GM21515 (cell line): Measurements from ENCODE around the gene DNM1L.
A peak's percentile ranks its signal among the peaks of the same experiment; 100 is the strongest.

Source experiments
- ATAC-seq: cut with Tn5 transposase; IDR thresholded peaks from one replicate; pipeline ENCODE4 v1.9.1; 2021; ENCODE audit not compliant: unreplicated experiment

DNM1L gene

DNA sequence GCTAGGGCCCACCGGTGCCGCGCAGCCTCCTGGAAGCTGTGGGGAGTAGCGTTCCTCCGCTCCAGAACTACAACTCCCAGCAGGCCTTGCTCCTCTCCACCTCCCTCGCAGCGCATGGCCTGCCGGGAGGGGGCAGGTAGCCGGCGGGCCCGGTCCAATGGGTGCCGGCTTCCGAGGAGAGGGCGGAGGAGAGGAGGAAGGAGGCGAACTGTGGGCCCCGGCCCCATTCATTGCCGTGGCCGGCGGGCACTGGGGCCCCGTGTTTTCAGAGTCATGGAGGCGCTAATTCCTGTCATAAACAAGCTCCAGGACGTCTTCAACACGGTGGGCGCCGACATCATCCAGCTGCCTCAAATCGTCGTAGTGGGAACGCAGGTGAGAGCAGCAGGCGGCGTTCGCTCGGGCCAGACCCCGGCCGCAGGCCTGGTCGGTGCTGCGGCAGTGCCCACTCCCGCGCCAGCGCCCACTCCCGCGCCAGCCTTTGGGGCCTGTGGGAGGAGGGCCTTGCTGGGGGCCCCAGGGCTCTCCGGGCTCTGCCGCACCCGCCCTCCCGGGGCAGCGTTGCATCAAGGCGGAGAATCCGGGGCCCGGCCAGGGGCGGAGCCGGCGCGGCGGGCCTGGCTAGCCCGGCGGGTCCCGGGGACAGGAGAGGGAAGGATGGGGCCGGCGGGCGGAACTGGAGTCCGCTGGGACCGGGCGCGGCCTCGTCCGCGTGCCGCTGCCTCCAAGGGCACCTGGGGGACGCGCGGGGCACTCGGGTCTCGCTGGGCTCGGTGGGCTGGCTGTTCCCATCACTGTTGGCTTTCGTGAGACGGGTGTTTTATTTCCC, at the start of gene DNM1L:
DNM1L (plus strand) TSS at position 211 of the 829 bp plus-strand sequence; CDS start at position 274, 63 bp downstream.
- peak; percentile 95 for ATAC-seq

DNA sequence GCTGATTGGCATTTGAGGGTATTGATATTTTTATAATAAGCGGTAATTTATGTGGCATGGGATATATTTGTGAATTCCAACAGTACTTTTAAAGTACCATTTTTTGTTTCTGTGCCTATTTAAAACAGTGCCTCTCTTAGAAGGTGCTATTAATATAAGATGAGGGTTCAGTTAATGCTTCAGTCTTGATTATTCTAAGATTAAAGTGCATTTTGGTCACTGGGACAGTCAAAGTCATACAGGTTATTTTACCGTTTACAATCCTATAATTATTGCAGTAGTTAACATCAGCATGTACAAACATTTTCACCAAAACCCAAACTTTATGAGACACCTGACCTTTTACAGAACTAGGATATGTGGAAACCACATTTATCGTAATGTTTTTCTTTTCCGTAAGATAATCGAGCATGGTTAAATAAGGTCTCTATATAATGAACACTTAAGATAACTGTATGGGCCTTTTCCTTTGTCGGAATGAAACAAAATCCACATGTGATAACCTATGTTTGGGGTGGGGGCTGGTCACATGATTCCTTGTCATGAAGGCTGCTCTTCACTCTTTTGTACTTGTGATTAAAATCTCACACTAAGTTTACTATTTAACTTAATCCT, 37.7 kb upstream of the DNM1L start:
- ATAC-seq: no peak

DNA sequence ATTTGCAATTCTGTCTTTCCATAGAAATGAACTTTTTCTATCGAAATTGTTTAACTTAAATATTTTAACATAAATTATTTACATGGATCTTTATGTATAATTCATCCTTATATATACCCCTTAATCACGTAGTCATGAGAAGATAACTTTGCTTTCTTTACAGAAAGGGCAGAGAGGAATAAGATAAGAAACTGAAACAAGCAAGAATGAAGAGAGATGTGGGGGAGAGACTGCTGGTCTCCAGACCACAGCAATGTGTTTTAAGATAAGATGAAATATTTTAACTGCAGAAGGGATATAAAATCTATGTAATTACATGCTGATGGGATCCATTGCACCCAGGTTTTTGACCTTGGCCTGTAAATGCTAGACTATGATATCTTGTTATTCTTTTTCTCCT, 34.7 kb upstream of the DNM1L start:
- ATAC-seq: no peak

DNA sequence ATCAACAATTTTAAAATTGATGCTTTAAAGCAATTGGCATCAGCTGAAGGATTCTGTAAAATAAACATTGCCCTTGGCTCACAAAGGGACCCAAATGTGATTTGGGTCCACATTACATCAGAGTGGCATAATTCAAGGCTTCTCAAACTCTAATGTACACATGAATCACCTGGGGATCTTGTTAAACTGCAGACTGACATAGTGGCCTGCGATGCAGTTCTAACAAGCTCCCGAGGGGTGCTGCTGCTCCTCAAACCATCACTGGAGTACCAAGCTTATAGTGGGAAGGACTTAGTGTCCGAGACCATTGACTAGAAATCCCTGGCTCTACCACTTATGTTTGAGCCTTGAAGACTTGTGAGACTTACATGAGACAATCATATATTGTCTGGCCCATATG, 31.8 kb upstream of the DNM1L start:
- no peak for ATAC-seq

- ATAC-seq: no peak
Measured at GRCh38 chr12:32650508-32650907, 28.6 kb upstream of the DNM1L start.

GRCh38 chr12:32651151-32651955, 27.7 kb upstream of the DNM1L start:
- ATAC-seq: no peak

GRCh38 chr12:32651956-32652210, 27.2 kb upstream of the DNM1L start:
- no peak for ATAC-seq

- ATAC-seq: no peak
Measured at GRCh38 chr12:32659908-32660440, 19.1 kb upstream of the DNM1L start.

GRCh38 chr12:32661706-32662105, 17.4 kb upstream of the DNM1L start:
- ATAC-seq: no peak

GRCh38 chr12:32662665-32663064, 16.4 kb upstream of the DNM1L start:
- no peak for ATAC-seq

DNA sequence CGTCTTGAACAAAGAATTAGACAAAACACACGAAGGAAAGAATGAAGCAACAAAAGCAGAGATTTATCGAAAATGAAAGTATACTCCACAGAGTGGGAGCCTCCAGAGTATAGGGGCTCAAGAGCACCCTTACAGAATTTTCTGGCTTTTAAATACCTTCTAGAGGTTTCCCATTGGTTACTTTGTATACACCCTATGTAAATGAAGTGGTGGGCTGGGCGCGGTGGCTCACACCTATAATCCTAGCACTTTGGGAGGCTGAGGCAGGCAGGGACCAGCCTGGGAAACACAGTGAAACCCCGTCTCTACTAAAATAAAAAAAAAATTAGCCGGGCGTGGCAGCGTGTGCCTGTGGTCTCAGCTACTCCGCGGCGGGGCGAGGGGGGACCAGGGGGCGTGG, 13.1 kb upstream of the DNM1L start:
- no peak for ATAC-seq

GRCh38 chr12:32669584-32669983, 9.5 kb upstream of the DNM1L start:
- ATAC-seq: no peak

DNA sequence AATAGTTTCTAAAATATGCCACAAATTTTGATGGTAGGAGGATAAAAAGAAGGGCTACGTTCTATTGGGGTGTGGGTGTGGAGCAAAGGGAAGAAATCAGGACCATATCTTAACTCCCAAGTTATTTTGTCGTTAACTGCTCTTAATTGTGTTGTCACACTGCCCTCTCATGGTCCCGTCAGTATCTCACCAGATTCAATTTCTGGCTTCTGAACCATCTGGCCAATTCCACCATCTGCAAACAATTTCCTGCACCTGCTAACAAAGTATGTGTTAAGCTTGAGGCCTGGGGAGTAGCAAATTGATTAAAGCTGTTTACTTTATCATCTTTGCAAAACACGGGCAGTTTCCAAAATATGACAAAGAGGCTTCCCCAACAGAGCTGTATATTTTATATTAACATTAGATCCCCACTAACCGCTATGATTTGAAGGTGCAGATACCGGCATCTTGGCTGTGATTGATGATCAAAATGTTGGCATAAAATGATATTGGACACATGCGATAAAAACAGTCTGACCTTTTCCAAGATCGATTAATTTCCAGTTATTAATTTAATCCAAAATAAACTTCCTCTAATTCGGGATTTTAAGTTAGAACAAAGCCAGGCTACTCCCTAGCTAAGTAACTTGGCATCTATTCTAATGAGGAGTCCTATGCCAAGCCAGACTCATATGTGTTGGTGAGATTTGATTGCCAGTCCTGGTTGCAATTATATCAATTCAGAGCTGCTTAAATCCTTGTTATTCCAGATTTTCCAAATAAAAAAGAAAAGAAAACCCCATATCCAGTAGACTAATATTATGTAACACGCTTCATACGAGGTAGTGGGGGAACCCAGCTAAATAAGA, 6.9 kb upstream of the DNM1L start:
- ATAC-seq: no peak

DNA sequence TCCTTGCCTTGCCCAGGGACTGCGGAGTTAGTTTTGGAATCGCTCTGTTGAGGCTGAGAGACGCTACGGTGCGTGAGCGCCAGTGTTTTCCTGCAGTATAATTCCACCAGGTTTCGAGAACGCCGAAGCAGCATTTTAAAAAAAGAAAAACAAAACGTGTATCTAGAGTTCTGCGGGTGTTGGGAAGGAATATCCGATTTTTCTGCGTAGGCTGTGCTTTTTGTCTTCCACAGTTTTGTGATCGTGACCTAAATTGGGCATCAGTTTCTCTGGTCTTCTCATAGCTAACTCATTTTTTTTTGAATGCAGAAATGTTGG, 778 bp downstream of the DNM1L start:
- ATAC-seq: no peak

GRCh38 chr12:32680787-32681186, 1.7 kb downstream of the DNM1L start:
- no peak for ATAC-seq

DNA sequence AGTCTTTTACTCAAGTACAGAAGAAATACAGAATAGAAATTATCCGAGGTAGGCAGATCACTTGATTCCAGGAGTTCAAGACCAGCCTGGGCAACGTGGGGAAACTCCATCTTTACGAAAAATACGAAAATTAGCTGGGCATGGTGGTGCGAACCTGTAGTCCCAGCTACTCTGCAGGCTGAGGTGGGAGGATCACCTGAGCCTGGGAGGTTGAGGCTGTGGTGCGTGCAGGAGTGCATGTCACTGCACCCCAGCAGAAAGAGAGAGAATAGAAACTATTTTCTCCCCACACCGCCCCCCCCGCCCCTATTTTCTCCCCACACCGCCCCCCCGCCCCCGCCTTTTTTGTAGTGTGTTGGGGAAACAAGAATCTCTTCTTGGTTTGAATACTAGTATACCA, 2.2 kb downstream of the DNM1L start:
- ATAC-seq: no peak

GRCh38 chr12:32686340-32686739, 7.2 kb downstream of the DNM1L start:
- no peak for ATAC-seq

GRCh38 chr12:32688786-32689185, 9.7 kb downstream of the DNM1L start:
- ATAC-seq: no peak

DNA sequence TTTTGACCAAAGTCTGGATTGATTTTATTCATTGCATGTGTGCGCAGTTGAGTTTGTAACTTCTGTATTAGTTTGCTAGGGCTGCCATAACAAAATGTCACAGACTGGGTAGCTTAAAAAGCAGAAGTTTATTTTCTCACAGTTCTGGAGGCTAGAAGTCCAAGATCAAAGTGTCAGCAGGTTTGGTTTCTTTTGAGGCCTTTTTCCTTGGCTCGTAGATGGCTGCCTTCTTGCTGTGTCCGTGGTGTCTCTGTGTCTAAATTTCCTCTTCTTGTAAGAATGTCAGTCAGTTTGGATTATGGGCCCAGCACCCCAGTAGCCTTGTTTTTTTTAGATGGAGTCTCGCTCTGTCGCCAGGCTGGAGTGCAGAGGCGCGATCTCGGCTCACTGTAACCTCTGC, 11.8 kb downstream of the DNM1L start:
- no peak for ATAC-seq

- ATAC-seq: no peak
Measured at GRCh38 chr12:32692358-32692757, 13.3 kb downstream of the DNM1L start.

- ATAC-seq: no peak
Measured at GRCh38 chr12:32693036-32693435, 13.9 kb downstream of the DNM1L start.
